Measurements from ENCODE around the gene SLC38A10. TPM values are rescaled to one million over a fixed set of nuclear protein-coding genes. Genes with fewer than 3 reads are reported as not detected.

SLC38A10 gene
- polyA plus RNA-seq, 1 of the 3 experiments (the other 2 are of a cell fraction) = 82.2 TPM

DNA sequence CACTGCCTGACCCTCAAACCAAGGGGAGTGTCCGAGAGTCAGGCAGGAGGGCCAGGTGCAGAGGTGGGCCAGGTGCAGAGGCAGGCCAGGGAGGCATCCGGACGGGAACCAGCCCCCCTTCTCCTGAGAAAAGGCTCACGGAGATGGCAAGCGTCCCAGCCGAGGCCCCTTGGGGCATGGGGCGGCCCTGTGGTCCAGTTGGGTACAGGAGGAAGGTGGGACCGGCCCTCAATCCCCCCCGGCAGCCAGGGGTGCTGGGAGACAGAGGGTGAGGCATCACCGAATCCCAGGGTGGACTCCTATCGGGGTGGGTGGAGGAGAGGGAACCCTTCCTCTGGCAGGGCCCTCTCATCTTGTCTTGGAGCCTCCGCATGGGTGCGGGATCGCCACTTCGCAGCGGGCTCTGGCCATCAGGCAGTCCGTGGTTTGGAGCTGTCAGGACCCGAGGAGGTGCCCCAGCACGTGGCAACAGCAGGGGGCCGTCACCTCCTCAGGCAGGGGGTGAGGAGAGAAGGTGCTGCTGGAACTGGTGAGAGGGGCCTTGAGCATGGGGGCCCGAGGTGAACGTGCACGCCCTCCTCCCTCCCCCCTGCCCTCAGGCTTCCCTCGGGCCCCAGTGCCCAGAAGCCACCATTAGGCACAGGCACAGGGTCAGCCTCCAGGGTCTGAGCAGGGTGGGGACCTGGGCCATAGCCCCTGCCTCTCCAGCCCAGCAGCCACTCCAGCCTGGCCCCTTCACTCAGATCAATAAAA, 38.7 kb upstream of the SLC38A10 start (continued):
- TF ChIP-seq, protein P1, sequence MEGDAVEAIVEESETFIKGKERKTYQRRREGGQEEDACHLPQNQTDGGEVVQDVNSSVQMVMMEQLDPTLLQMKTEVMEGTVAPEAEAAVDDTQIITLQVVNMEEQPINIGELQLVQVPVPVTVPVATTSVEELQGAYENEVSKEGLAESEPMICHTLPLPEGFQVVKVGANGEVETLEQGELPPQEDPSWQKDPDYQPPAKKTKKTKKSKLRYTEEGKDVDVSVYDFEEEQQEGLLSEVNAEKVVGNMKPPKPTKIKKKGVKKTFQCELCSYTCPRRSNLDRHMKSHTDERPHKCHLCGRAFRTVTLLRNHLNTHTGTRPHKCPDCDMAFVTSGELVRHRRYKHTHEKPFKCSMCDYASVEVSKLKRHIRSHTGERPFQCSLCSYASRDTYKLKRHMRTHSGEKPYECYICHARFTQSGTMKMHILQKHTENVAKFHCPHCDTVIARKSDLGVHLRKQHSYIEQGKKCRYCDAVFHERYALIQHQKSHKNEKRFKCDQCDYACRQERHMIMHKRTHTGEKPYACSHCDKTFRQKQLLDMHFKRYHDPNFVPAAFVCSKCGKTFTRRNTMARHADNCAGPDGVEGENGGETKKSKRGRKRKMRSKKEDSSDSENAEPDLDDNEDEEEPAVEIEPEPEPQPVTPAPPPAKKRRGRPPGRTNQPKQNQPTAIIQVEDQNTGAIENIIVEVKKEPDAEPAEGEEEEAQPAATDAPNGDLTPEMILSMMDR (IDR thresholded peaks at IDR 0.05) = no peak
- TF ChIP-seq, protein P2, sequence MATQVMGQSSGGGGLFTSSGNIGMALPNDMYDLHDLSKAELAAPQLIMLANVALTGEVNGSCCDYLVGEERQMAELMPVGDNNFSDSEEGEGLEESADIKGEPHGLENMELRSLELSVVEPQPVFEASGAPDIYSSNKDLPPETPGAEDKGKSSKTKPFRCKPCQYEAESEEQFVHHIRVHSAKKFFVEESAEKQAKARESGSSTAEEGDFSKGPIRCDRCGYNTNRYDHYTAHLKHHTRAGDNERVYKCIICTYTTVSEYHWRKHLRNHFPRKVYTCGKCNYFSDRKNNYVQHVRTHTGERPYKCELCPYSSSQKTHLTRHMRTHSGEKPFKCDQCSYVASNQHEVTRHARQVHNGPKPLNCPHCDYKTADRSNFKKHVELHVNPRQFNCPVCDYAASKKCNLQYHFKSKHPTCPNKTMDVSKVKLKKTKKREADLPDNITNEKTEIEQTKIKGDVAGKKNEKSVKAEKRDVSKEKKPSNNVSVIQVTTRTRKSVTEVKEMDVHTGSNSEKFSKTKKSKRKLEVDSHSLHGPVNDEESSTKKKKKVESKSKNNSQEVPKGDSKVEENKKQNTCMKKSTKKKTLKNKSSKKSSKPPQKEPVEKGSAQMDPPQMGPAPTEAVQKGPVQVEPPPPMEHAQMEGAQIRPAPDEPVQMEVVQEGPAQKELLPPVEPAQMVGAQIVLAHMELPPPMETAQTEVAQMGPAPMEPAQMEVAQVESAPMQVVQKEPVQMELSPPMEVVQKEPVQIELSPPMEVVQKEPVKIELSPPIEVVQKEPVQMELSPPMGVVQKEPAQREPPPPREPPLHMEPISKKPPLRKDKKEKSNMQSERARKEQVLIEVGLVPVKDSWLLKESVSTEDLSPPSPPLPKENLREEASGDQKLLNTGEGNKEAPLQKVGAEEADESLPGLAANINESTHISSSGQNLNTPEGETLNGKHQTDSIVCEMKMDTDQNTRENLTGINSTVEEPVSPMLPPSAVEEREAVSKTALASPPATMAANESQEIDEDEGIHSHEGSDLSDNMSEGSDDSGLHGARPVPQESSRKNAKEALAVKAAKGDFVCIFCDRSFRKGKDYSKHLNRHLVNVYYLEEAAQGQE (IDR thresholded peaks at IDR 0.05; ENCODE audit: low read depth, low read length) = no peak
- TF ChIP-seq, protein P3, sequence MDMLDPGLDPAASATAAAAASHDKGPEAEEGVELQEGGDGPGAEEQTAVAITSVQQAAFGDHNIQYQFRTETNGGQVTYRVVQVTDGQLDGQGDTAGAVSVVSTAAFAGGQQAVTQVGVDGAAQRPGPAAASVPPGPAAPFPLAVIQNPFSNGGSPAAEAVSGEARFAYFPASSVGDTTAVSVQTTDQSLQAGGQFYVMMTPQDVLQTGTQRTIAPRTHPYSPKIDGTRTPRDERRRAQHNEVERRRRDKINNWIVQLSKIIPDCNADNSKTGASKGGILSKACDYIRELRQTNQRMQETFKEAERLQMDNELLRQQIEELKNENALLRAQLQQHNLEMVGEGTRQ (IDR thresholded peaks at IDR 0.05; ENCODE audit: borderline replicate concordance, low read depth, low read length) = no peak
- TF ChIP-seq, protein P4, sequence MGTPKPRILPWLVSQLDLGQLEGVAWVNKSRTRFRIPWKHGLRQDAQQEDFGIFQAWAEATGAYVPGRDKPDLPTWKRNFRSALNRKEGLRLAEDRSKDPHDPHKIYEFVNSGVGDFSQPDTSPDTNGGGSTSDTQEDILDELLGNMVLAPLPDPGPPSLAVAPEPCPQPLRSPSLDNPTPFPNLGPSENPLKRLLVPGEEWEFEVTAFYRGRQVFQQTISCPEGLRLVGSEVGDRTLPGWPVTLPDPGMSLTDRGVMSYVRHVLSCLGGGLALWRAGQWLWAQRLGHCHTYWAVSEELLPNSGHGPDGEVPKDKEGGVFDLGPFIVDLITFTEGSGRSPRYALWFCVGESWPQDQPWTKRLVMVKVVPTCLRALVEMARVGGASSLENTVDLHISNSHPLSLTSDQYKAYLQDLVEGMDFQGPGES (IDR thresholded peaks at IDR 0.05; ENCODE audit: low read depth, low read length) = no peak

DNA sequence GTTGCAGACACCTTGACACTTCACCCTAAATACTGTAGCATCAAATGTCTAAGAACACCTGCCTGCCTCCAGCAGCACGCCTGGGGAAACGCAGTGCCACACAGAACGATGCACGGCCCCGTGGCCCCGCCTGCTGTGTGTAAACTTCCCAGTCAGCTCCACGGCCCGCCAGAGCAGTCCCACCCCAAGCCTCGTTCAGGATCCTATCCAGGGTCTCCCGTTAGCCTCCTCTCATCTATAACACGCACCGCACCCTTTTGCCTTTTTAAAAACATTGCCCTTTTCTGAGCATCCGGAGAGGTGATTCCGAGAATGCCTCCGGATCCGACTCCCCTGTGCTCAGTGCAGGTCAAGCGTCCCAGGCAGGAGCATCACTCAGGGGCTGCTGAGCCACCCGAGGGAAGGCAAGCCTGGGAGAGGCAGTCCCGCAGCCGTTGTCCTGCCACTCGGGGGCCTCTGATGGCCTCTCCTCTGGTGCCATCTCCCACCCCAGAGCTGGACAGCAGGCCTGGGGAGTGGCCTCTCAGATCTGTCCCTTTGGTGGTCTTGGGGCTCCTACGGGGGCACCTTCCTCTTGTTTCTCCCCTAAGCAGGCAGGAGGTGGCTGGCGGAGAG, 37.9 kb upstream of the SLC38A10 start:
- no peaks in the 10 kb centered on the region for H3K9me2 ChIP-seq
- H3F3A ChIP-seq (replicated peaks; ENCODE audit: insufficient read depth) = peaks cover 10% of the 10 kb centered on the region
- H3K79me2 ChIP-seq (ENCODE audit: insufficient read depth) = no peaks in the 10 kb centered on the region
- CTCF ChIA-PET = interaction anchor here (1.0 to 15.7 kb wide), 6 partner anchors 8 to 75 kb away, joined by 3 to 295 read pairs (median 6); partner anchors contain the start of gene SLC38A10
- H2AFZ ChIP-seq (ENCODE audit: low read depth) = no peak overlapping the region
- H3K4me1 ChIP-seq (ENCODE audit: control insufficient read depth in 1 of 2, insufficient read depth in 2 of 2, low read depth in 1 of 2, low read length in 1 of 2) = peaks cover 19 to 93% of the 10 kb centered on the region in 2 experiments
- H3K4me3 ChIP-seq (ENCODE audit: low read depth in 2 of 2, low read length in 1 of 2) = no peak overlapping the region; a peak in 1 of 4 replicates
- H3K27me3 ChIP-seq (ENCODE audit: insufficient read depth) = no peaks in the 10 kb centered on the region
- H3K9ac ChIP-seq = no peak overlapping the region
- no peaks in the 10 kb centered on the region for H3K9me3 ChIP-seq
- WGBS (ENCODE audit: low lambda C conversion rate) = 81% methylated on average over 23 of the region's 23 CpGs
- H4K20me1 ChIP-seq (ENCODE audit: insufficient read depth) = peaks cover 12% of the 10 kb centered on the region
- POLR2A ChIA-PET = no interaction called here
- no peak overlapping the region for H3K27ac ChIP-seq (ENCODE audit: low read depth in 2 of 2, low read length in 1 of 2)
- H3K36me3 ChIP-seq (replicated peaks in 1 of 2; ENCODE audit: control insufficient read depth in 1 of 2, insufficient read depth in 2 of 2, low read length in 1 of 2) = no peaks in the 10 kb centered on the region
- no peak overlapping the region for H3K4me2 ChIP-seq
- DNase-seq = no peak
- TF ChIP-seq RFX5 (IDR thresholded peaks at IDR 0.05; ENCODE audit: low read length) (no peak), EZH2phosphoT487 (IDR thresholded peaks at IDR 0.05; ENCODE audit: borderline replicate concordance, low read depth) (no peak), NRF1 (IDR thresholded peaks at IDR 0.05; ENCODE audit: low read depth, low read length) (no peak), SIN3A (IDR thresholded peaks at IDR 0.05; ENCODE audit: borderline replicate concordance, low read depth, low read length) (no peak), TEAD4 (IDR thresholded peaks at IDR 0.05; ENCODE audit: borderline replicate concordance, insufficient read depth) (no peak), EP300 (IDR thresholded peaks at IDR 0.05; ENCODE audit: borderline replicate concordance in 1 of 2, low read depth in 1 of 2, low read length in 1 of 2) (no peak), ZBTB33 (IDR thresholded peaks at IDR 0.05; ENCODE audit: borderline replicate concordance, low read depth) (no peak), NFIC (IDR thresholded peaks at IDR 0.05; ENCODE audit: borderline replicate concordance) (no peak), SMC3 (IDR thresholded peaks at IDR 0.05; ENCODE audit: low read depth, low read length) (no peak)
- TF ChIP-seq, protein P2 (IDR thresholded peaks at IDR 0.05; ENCODE audit: low read depth, low read length) = no peak

Data from SK-N-SH (cell line).